Left lung (tissue), 10 donors: ENCODE measurements around the gene RYR2. TPM values are rescaled to one million over a fixed set of nuclear protein-coding genes. Genes with fewer than 3 reads are reported as not detected.

Experiments
- ATAC-seq: fragments of 200-7000 bp; cut with Tn5 transposase; one replicate; pipeline ENCODE4 v1.9.1; 2020; ENCODE audit warnings: moderate library complexity
- DNase-seq, 4 donors: peaks; one replicate each; pipeline ENCODE4 v3.0.0-alpha.2; 2013 to 2020
- H3K27ac ChIP-seq, 2 donors: fragments of 200-600 bp; sonication (generic) in 1 of 2; one replicate each; pipeline versions ENCODE4 v1.5.0 to v1.8.0; 2020 to 2021
- H3K27me3 ChIP-seq, 2 donors: fragments of 200-600 bp; sonication (generic) in 1 of 2; one replicate each; pipeline versions ENCODE4 v1.5.0 to v1.8.0; 2020 to 2021
- H3K36me3 ChIP-seq, 2 donors: fragments of 200-600 bp; sonication (generic) in 1 of 2; one replicate each; pipeline versions ENCODE4 v1.5.0 to v1.8.0; 2020 to 2021
- H3K4me1 ChIP-seq, 2 donors: fragments of 200-600 bp; one replicate each; pipeline ENCODE4 v1.8.0; 2021
- H3K4me3 ChIP-seq, 2 donors: fragments of 200-600 bp; sonication (generic) in 1 of 2; one replicate each; pipeline versions ENCODE4 v1.5.0 to v1.8.0; 2020 to 2021; ENCODE audit warnings: mild to moderate bottlenecking in 1 of 2
- H3K9me3 ChIP-seq, 2 donors: fragments of 200-600 bp; sonication (generic) in 1 of 2; one replicate each; pipeline versions ENCODE4 v1.5.0 to v1.8.0; 2020 to 2021
- intact Hi-C, 2 donors: fragments of 100-400 bp; cut with DNase I; formaldehyde crosslinking; loops; one replicate each; pipeline versions ENCODE4 v1.11.2 to v1.14.2; 2022
- polyA plus RNA-seq, 6 donors: library from polyadenylated mRNA; unstranded; fragments of 120-200 nt; gene quantifications; one replicate each; pipeline ENCODE4 v1.2.1, GENCODE V29; 2013; ENCODE audit not compliant: insufficient read length in 6 of 6
- total RNA-seq, 2 donors: library from RNA; stranded (reverse); fragmentation: NEBNext Ultra II Directional; extraction: Animal tissue kit (Norgen Biotek cat#: 25700); gene quantifications; one replicate each; pipeline ENCODE4 v1.2.1, GENCODE V29; 2021
- TF ChIP-seq, protein P1 (sequence below), 2 donors: fragments of 200-600 bp; sonication (generic) in 1 of 2; IDR thresholded peaks; one replicate each; pipeline versions ENCODE4 v1.5.0 to v1.8.0; 2021; ENCODE audit warnings: antibody characterized with exemption in 2 of 2
- donor health status: DM: no; HTN: yes; CAD: no.
- donor health status: DM: no; HTN: no; CAD: no.

The RYR2 gene
- total and polyA plus RNA-seq, 8 donors: 4.7 to 10.3 (median 7.6) TPM

DNA sequence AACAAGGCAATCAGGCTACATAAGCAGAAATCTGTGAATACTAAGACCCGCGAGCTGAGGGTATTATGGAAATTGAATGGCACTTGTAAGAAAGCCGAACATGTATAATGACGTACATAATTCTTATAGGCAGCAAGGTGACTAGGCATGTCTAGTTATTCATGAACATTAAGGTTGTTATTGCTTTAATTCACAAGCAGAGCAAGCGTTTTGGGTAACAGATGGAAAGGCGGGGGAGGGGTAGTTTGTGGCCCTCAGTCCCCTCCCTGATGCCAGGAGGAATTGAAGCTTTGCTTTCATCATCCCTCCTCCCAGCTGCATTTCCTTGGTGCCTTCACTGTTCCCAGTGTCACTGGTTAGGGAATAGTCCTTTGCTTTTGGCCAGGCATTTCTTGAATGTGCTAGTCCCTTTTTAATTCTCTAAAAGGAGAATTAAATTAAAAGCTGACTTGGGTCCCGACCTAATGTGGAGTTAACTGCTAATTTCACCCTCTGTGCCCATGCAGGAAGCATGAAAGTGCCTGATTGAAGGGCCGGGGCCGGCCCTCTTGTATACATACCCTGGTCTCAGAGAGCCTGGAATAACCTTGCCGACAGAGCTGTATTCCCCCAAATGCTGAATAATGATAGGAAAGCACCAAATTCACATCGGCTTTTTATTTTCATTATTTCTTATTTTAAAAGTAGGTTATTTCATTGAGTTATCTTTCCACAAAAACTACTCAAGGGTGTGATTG, 42.5 kb downstream of the RYR2 start:
- ATAC-seq: no peak
- H3K27ac ChIP-seq: no peak overlapping the region
- TF ChIP-seq, protein P1, sequence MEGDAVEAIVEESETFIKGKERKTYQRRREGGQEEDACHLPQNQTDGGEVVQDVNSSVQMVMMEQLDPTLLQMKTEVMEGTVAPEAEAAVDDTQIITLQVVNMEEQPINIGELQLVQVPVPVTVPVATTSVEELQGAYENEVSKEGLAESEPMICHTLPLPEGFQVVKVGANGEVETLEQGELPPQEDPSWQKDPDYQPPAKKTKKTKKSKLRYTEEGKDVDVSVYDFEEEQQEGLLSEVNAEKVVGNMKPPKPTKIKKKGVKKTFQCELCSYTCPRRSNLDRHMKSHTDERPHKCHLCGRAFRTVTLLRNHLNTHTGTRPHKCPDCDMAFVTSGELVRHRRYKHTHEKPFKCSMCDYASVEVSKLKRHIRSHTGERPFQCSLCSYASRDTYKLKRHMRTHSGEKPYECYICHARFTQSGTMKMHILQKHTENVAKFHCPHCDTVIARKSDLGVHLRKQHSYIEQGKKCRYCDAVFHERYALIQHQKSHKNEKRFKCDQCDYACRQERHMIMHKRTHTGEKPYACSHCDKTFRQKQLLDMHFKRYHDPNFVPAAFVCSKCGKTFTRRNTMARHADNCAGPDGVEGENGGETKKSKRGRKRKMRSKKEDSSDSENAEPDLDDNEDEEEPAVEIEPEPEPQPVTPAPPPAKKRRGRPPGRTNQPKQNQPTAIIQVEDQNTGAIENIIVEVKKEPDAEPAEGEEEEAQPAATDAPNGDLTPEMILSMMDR (IDR thresholded peaks at IDR 0.05): no peak
- H3K36me3 ChIP-seq: no peaks in the 10 kb centered on the region
- intact Hi-C loops: no loop called here
- no peaks in the 10 kb centered on the region for H3K27me3 ChIP-seq
- DNase-seq: no peak
- no peaks in the 10 kb centered on the region for H3K4me1 ChIP-seq
- no peaks in the 10 kb centered on the region for H3K9me3 ChIP-seq
- no peak overlapping the region for H3K4me3 ChIP-seq

DNA sequence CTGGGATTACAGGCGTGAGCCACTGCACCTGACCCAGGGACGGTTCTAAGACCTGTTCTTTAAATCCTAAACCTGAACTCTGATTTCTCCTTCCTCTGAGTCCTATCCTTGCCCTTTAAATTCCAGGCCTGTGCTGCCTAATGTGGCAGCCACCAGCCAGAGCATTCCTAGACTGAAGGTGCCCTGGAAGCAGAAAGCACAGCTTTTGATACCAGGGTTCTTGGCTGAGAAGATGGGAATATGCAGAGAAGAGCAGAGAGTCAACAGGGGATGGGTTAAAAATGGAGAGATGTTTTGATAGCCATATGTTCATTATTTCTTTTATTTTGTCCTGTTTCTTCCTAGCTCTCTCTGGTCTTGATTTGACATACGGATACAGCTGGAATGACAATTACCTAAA, 49.7 kb downstream of the RYR2 start:
- Histone ChIP-seq H3K9me3 (no peaks in the 10 kb centered on the region), H3K4me3 (no peak overlapping the region), H3K4me1 (no peaks in the 10 kb centered on the region), H3K27ac (no peak overlapping the region), H3K27me3 (no peaks in the 10 kb centered on the region), H3K36me3 (no peaks in the 10 kb centered on the region)
- TF ChIP-seq, protein P1 (IDR thresholded peaks at IDR 0.05): no peak
- intact Hi-C loops: no loop called here
- DNase-seq (no peak), ATAC-seq (no peak)

DNA sequence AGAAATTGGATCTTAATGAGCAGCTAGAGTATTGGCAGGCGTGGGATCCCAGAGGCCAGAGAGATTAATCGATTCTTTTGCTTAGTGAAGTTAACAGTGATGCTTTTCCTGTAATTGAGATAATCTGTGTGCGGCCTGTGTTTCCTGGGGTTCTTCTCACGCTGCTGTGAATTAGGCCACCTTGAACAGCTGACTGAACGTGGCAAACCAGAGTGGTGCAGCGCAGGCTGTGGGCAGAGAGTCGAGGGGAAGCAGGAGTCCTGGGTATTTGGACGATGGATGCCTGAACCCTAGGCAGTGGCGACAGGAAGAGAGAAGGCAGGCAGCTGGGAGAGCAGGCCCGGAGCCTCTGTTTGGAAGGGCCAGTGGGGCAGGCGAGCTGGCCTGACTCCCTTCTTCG, 51.7 kb downstream of the RYR2 start:
- H3K27me3 ChIP-seq: no peaks in the 10 kb centered on the region
- ATAC-seq: no peak
- no peaks in the 10 kb centered on the region for H3K9me3 ChIP-seq
- no peaks in the 10 kb centered on the region for H3K4me1 ChIP-seq
- H3K27ac ChIP-seq: no peak overlapping the region
- no peak for DNase-seq
- H3K36me3 ChIP-seq: no peaks in the 10 kb centered on the region
- TF ChIP-seq, protein P1 (IDR thresholded peaks at IDR 0.05): no peak
- intact Hi-C loops: no loop called here
- no peak overlapping the region for H3K4me3 ChIP-seq

DNA sequence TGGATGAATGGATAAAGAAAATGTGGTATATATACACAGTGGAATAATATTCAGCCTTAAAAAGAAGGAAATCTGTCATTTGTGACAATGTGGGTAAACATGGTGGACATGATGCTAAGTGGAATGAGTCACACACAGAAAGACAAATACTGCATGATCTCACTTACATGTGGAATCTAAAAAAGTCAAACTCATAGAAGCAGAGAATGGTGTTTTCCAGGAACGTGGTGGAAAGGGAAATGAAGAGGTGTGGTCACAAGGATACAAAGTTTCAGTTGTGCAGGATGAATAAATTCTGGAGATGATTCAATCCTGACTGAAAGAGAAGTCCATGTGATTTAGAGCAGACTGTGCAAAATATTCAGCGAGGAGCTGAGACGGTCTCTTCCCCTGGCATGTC, 56.6 kb downstream of the RYR2 start:
- TF ChIP-seq, protein P1 (IDR thresholded peaks at IDR 0.05): no peak
- no peak for ATAC-seq
- H3K27ac ChIP-seq: no peak overlapping the region
- no peaks in the 10 kb centered on the region for H3K36me3 ChIP-seq
- no peaks in the 10 kb centered on the region for H3K9me3 ChIP-seq
- no peak overlapping the region for H3K4me3 ChIP-seq
- intact Hi-C loops: no loop called here
- no peaks in the 10 kb centered on the region for H3K4me1 ChIP-seq
- no peak for DNase-seq
- H3K27me3 ChIP-seq: no peaks in the 10 kb centered on the region

DNA sequence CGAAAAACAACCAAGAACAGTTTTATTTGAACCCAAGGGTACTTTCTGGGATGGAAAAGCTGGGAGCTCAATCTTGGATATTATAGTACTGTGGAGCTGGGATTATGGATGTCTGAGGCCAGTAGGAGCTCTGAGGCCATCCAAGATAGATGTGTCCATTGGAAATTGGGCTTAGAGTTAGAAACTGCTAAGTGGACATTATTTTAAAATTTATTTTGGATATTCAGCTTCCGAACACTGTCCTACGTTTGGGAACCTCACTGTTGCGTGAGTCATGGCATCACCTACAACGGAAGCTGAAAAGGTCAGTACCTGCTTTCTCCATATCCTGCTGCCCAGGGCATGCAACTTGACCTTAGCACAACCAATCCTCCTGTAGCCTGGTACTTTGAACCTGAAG, 61.0 kb downstream of the RYR2 start:
- no peak overlapping the region for H3K4me3 ChIP-seq
- DNase-seq (no peak), ATAC-seq (no peak)
- H3K27me3 ChIP-seq: no peaks in the 10 kb centered on the region
- H3K9me3 ChIP-seq: no peaks in the 10 kb centered on the region
- TF ChIP-seq, protein P1 (IDR thresholded peaks at IDR 0.05): no peak
- H3K36me3 ChIP-seq: no peaks in the 10 kb centered on the region
- intact Hi-C loops: no loop called here
- no peaks in the 10 kb centered on the region for H3K4me1 ChIP-seq
- H3K27ac ChIP-seq: no peak overlapping the region
